ENCODE results near the gene TFR2.

- no peak for TF ChIP-seq CTCF (IDR thresholded peaks at IDR 0.05; ENCODE audit: insufficient read depth, low read length, poor library complexity, severe bottlenecking)
- TF ChIP-seq EZH2phosphoT487 (conservative IDR thresholded peaks at IDR 0.05; ENCODE audit: low read length) = no peak
Observed at GRCh38 chr7:100630066-100630465, 11.3 kb downstream of the TFR2 start.

Measured in SU-DHL-6 (cell line).